Tibial nerve (tissue), 4 donors: ENCODE measurements around the gene SPTSSB. TPM values are rescaled to one million over a fixed set of nuclear protein-coding genes. Genes with fewer than 3 reads are reported as not detected.

Source experiments
- DNase-seq, 2 donors: peaks; one replicate each; pipeline ENCODE4 v3.0.0-alpha.2; 2019; ENCODE audit warnings: low spot score in 2 of 2
- H3K27ac ChIP-seq, 4 donors: fragments of 200-600 bp; sonication (generic) in 3 of 4; one replicate each; pipeline ENCODE4 v1.5.1; 2017 to 2019; ENCODE audit warnings: mild to moderate bottlenecking in 1 of 4
- H3K27me3 ChIP-seq, 2 donors: fragments of 200-600 bp; sonication (generic) in 1 of 2; one replicate each; pipeline versions ENCODE4 v1.5.1 to v1.6.0; 2017 to 2019
- H3K36me3 ChIP-seq, 3 donors: fragments of 200-600 bp; sonication (generic); one replicate each; pipeline ENCODE4 v1.5.1; 2018 to 2019
- H3K4me1 ChIP-seq, 4 donors: fragments of 200-600 bp; sonication (generic) in 3 of 4; one replicate each; pipeline ENCODE4 v1.5.1; 2017 to 2019
- H3K4me3 ChIP-seq, 4 donors: fragments of 200-600 bp; sonication (generic) in 3 of 4; one replicate each; pipeline ENCODE4 v1.5.1; 2017 to 2019; ENCODE audit warnings: mild to moderate bottlenecking in 1 of 4, moderate library complexity in 1 of 4
- H3K9me3 ChIP-seq, 4 donors: fragments of 200-600 bp; sonication (generic) in 3 of 4; one replicate each; pipeline ENCODE4 v1.5.1; 2017 to 2019
- EP300 ChIP-seq, 2 donors: sonication (generic); formaldehyde crosslinking; IDR thresholded peaks; one replicate each; pipeline ENCODE4 v1.6.1; 2017; ENCODE audit warnings: antibody characterized with exemption in 2 of 2, mild to moderate bottlenecking in 1 of 2
- POLR2A ChIP-seq, 2 donors: fragments of 450-650 bp; IDR thresholded peaks; one replicate each; pipeline ENCODE4 v1.6.1; 2017; ENCODE audit warnings: antibody characterized with exemption in 2 of 2, mild to moderate bottlenecking in 2 of 2, moderate library complexity in 2 of 2
- WGBS, 2 donors: methylation state at CpG; one replicate each; pipeline ENCODE4 v1.1.5; 2018; 5-methylcytosine and 5-hydroxymethylcytosine counted together
- total RNA-seq, 4 donors: library from RNA; depleted of rRNA; stranded (reverse); fragments of >200 nt; gene quantifications; one replicate each; pipeline ENCODE4 v1.1.0, GENCODE V29; 2016
- TF ChIP-seq, protein P1 (sequence below), 5 experiments: fragments of 200-600 bp in 3 of 5; fragments of 450-650 bp in 2 of 5; sonication (generic) in 3 of 5; IDR thresholded peaks; one replicate each; pipeline ENCODE4 v1.5.1; 2016 to 2019; ENCODE audit warnings: antibody characterized with exemption in 5 of 5, mild to moderate bottlenecking in 3 of 5, moderate library complexity in 2 of 5

Gene SPTSSB
- total RNA-seq, 4 donors from 2014 or later, result 0.63 TPM; not detected in 3

DNA sequence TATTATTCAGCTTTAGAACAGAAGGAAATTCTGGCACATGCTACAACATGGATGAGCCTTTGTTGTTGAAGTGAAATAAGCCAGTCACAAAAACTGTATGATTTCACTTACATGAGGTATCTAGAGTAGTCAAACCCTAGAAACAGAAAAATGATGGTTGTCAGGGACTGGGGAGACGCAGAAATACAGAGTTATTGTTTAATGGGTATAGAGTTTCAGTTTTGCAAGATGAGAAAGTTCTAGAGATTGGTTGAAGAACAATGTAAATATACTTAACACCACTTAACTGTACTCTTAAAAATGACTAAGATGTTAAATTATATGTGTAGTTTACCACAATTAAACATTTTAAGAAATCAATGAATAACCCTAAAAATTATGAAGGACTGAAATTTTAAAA, 15.8 kb downstream of the SPTSSB start:
- Histone ChIP-seq H3K36me3 (no peaks in the 10 kb centered on the region), H3K9me3 (no peaks in the 10 kb centered on the region), H3K4me1 (no peaks in the 10 kb centered on the region), H3K27ac (no peak overlapping the region), H3K27me3 (no peaks in the 10 kb centered on the region), H3K4me3 (no peak overlapping the region)
- WGBS, 2 donors, result 73 to 77% methylated on average over 1 of the region's 1 CpG
- no peak for DNase-seq
- TF ChIP-seq POLR2A (IDR thresholded peaks at IDR 0.05), result no peak
- TF ChIP-seq EP300 (IDR thresholded peaks at IDR 0.05), result no peak
- TF ChIP-seq, protein P1, sequence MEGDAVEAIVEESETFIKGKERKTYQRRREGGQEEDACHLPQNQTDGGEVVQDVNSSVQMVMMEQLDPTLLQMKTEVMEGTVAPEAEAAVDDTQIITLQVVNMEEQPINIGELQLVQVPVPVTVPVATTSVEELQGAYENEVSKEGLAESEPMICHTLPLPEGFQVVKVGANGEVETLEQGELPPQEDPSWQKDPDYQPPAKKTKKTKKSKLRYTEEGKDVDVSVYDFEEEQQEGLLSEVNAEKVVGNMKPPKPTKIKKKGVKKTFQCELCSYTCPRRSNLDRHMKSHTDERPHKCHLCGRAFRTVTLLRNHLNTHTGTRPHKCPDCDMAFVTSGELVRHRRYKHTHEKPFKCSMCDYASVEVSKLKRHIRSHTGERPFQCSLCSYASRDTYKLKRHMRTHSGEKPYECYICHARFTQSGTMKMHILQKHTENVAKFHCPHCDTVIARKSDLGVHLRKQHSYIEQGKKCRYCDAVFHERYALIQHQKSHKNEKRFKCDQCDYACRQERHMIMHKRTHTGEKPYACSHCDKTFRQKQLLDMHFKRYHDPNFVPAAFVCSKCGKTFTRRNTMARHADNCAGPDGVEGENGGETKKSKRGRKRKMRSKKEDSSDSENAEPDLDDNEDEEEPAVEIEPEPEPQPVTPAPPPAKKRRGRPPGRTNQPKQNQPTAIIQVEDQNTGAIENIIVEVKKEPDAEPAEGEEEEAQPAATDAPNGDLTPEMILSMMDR (IDR thresholded peaks at IDR 0.05), result no peak

GRCh38 chr3:161354554-161354953, 16.8 kb downstream of the SPTSSB start:
- Histone ChIP-seq H3K27ac (no peak overlapping the region), H3K27me3 (no peaks in the 10 kb centered on the region), H3K36me3 (no peaks in the 10 kb centered on the region), H3K4me1 (peaks cover 0 to 6% (median 0%) of the 10 kb centered on the region in 4 donors), H3K4me3 (no peak overlapping the region), H3K9me3 (no peaks in the 10 kb centered on the region)
- TF ChIP-seq EP300 (IDR thresholded peaks at IDR 0.05) (no peak), POLR2A (IDR thresholded peaks at IDR 0.05) (no peak)
- TF ChIP-seq, protein P1 (IDR thresholded peaks at IDR 0.05), result no peak
- DNase-seq, result no peak
- WGBS, 2 donors, result 85 to 87% methylated on average over 2 of the region's 2 CpGs

GRCh38 chr3:161351330-161351729, 20.0 kb downstream of the SPTSSB start:
- Histone ChIP-seq H3K4me1 (peaks cover 0 to 8% (median 0%) of the 10 kb centered on the region in 4 donors), H3K27ac (no peak overlapping the region), H3K27me3 (no peaks in the 10 kb centered on the region), H3K4me3 (no peak overlapping the region), H3K36me3 (no peaks in the 10 kb centered on the region), H3K9me3 (no peaks in the 10 kb centered on the region)
- TF ChIP-seq POLR2A (IDR thresholded peaks at IDR 0.05) (no peak), EP300 (IDR thresholded peaks at IDR 0.05) (no peak)
- TF ChIP-seq, protein P1 (IDR thresholded peaks at IDR 0.05), result no peak
- WGBS, 2 donors, result 92 to 93% methylated on average over 1 of the region's 1 CpG
- no peak for DNase-seq

DNA sequence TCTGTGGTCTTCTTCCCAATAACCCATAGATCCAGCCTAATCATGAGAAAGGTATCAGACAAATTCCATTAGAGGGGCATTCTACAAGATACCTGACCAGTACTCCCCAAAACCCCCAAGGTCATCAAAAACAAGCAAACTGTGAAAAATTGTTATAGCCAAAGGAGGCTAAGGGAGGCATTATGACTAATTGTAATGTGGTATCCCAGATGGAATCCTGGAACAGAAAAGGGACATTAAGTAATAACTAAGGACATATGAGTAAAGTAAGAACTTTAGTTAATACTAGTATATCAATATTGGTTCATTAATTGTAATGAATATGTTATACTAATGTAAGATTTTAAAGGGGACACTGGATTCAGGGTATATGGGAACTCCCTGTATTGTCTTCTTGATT, 20.4 kb downstream of the SPTSSB start:
- Histone ChIP-seq H3K9me3 (no peaks in the 10 kb centered on the region), H3K4me1 (peaks cover 0 to 8% (median 0%) of the 10 kb centered on the region in 4 donors), H3K27me3 (no peaks in the 10 kb centered on the region), H3K36me3 (no peaks in the 10 kb centered on the region), H3K4me3 (no peak overlapping the region), H3K27ac (no peak overlapping the region)
- DNase-seq, result no peak
- no peak for TF ChIP-seq EP300 (IDR thresholded peaks at IDR 0.05)
- TF ChIP-seq POLR2A (IDR thresholded peaks at IDR 0.05), result no peak
- TF ChIP-seq, protein P1 (IDR thresholded peaks at IDR 0.05), result no peak

- no peak overlapping the region for H3K27ac ChIP-seq
Observed at GRCh38 chr3:161349529-161350312, 21.6 kb downstream of the SPTSSB start.

More at GRCh38 chr3:161349529-161350312, 21.6 kb downstream of the SPTSSB start:
- Histone ChIP-seq H3K4me3 (no peak overlapping the region), H3K9me3 (no peaks in the 10 kb centered on the region), H3K4me1 (peaks cover 0 to 8% (median 0%) of the 10 kb centered on the region in 4 donors), H3K36me3 (no peaks in the 10 kb centered on the region), H3K27me3 (no peaks in the 10 kb centered on the region)
- TF ChIP-seq POLR2A (IDR thresholded peaks at IDR 0.05) (no peak), EP300 (IDR thresholded peaks at IDR 0.05) (no peak)
- TF ChIP-seq, protein P1 (IDR thresholded peaks at IDR 0.05), result no peak
- DNase-seq, result no peak
- WGBS, 2 donors, result 60 to 69% methylated on average over 7 of the region's 7 CpGs
